ENCODE measurements around the gene INSR.

Gene INSR

DNA sequence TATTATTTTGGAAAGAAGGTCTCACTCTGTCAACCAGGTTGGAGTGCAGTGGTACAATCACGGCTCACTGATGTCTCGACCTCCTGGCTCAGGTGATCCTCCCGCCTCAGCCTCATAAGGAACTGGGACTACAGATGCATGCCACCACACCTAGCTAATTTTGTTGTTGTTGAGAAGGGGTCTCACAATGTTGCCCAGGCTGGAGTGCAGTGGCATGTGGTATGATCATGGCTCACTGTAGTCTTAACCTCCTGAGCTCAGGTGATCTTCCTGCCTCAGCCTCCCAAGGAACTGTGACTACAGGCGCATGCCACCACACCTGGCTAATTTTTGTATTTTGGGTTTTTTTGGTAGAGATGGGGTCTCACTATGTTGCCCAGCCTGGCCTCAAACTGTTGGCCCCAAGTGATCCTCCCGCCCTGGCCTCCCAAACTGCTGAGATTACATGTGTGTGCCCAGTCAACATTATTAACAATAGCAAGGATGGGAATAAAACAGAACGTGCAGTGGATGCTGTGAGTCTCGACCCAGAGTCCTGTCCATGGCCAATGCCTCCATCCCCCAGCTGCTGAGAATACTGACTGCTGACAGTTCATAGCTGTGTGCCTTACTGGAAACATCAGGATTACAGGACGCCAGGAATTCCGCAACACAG lies 230.3 kb downstream of the INSR start:
- no peak overlapping the region for H3K4me3 ChIP-seq (ENCODE audit: low read depth, low read length)
- TF ChIP-seq, protein P1, sequence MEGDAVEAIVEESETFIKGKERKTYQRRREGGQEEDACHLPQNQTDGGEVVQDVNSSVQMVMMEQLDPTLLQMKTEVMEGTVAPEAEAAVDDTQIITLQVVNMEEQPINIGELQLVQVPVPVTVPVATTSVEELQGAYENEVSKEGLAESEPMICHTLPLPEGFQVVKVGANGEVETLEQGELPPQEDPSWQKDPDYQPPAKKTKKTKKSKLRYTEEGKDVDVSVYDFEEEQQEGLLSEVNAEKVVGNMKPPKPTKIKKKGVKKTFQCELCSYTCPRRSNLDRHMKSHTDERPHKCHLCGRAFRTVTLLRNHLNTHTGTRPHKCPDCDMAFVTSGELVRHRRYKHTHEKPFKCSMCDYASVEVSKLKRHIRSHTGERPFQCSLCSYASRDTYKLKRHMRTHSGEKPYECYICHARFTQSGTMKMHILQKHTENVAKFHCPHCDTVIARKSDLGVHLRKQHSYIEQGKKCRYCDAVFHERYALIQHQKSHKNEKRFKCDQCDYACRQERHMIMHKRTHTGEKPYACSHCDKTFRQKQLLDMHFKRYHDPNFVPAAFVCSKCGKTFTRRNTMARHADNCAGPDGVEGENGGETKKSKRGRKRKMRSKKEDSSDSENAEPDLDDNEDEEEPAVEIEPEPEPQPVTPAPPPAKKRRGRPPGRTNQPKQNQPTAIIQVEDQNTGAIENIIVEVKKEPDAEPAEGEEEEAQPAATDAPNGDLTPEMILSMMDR (IDR thresholded peaks at IDR 0.05; ENCODE audit: insufficient read depth, low read length, missing control alignments) = no peak
- no peak for DNase-seq (ENCODE audit: low read depth, low spot score)
- ChIA-PET POLR2A (no interaction called here), CTCF (no interaction called here)

DNA sequence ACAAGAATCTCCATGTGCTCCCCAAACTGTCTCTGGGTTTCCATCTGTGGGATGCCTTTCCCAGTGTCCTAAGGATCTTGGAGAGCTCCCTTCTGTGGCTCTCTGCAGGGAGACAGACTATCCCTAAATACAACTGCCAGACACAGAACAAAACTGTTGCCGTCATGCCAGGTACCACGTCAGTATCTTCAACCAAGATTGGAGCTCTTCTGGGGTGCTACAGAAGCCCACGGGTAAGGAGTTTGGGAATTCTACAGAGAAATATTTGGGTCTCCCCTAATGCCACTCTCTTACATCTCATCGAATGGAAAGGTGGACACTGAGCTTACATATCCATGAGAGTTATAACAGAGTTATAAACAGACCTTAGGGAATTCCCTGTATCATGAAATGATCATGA lies 230.9 kb downstream of the INSR start:
- TF ChIP-seq, protein P1 (IDR thresholded peaks at IDR 0.05; ENCODE audit: insufficient read depth, low read length, missing control alignments) = no peak
- CTCF ChIA-PET = no interaction called here
- POLR2A ChIA-PET = no interaction called here
- no peak overlapping the region for H3K4me3 ChIP-seq (ENCODE audit: low read depth, low read length)
- no peak for DNase-seq (ENCODE audit: low read depth, low spot score)

Data from AG04449 (cell line).